ENCODE results near the gene LDB3. TPM values are rescaled to one million over a fixed set of nuclear protein-coding genes. Genes with fewer than 3 reads are reported as not detected.
A peak's percentile ranks its signal among the peaks of the same experiment; 100 is the strongest.

Gene LDB3
- total and polyA plus RNA-seq, 3 donors from 2014 or later, result 2.7 to 20.3 (median 3.6) TPM

DNA sequence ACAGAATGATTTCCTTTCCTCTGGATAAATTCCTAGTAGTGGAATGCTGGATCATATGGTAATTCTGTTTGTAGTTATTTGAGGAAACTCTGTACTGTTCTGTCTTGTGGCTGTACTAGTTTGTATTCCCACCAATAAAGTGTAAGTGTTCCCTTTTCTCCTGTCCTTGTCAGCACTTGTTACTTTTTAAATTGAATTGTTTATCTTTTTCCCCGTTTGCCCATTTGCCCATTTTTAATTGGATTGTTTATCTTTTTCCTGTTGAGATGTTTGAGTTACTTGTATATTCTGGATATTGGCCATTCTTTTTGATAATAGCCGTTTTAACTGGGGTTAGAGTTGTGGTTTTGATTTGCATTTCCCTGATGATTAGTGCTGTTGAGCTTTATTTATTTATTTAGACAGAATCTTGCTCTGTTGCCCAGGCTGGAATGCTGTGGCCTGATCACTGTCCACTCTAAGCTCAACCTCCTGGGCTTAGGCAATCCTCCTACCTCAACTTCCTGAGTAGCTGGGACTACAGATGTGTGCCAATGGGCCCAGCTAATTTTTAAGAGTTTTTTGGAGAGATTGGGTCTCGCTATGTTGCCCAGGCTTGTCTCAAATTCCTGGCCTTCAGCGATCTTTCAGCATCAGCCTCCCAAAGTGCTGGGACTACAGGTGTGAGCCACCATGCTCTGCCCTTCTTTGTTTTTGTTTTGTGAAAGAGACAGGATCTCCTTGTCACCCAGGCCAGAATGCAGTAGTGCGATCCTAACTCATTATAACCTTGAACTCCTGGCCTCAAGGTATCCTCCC, 111.1 kb downstream of the LDB3 start:
- intact Hi-C loops (cut with DNase I; ENCODE audit: low total_unique reads), result no loop called here
- H3K27me3 ChIP-seq, result no peaks in the 10 kb centered on the region
- peaks cover 29% of the 10 kb centered on the region for H3K4me1 ChIP-seq
- 67 to 68% methylated on average over 5 of the region's 5 CpGs for WGBS, 2 donors
- TF ChIP-seq POLR2A (IDR thresholded peaks at IDR 0.05), result no peak
- TF ChIP-seq, protein P1, sequence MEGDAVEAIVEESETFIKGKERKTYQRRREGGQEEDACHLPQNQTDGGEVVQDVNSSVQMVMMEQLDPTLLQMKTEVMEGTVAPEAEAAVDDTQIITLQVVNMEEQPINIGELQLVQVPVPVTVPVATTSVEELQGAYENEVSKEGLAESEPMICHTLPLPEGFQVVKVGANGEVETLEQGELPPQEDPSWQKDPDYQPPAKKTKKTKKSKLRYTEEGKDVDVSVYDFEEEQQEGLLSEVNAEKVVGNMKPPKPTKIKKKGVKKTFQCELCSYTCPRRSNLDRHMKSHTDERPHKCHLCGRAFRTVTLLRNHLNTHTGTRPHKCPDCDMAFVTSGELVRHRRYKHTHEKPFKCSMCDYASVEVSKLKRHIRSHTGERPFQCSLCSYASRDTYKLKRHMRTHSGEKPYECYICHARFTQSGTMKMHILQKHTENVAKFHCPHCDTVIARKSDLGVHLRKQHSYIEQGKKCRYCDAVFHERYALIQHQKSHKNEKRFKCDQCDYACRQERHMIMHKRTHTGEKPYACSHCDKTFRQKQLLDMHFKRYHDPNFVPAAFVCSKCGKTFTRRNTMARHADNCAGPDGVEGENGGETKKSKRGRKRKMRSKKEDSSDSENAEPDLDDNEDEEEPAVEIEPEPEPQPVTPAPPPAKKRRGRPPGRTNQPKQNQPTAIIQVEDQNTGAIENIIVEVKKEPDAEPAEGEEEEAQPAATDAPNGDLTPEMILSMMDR (IDR thresholded peaks at IDR 0.05), result no peak
- H3K36me3 ChIP-seq (ENCODE audit: low read depth, missing control alignments), result no peaks in the 10 kb centered on the region
- H3K27ac ChIP-seq, result peak overlapping the region; percentile 2 to 3
- no peaks in the 10 kb centered on the region for H3K9me3 ChIP-seq
- DNase-seq, result no peak
- no peak overlapping the region for H3K4me3 ChIP-seq

DNA sequence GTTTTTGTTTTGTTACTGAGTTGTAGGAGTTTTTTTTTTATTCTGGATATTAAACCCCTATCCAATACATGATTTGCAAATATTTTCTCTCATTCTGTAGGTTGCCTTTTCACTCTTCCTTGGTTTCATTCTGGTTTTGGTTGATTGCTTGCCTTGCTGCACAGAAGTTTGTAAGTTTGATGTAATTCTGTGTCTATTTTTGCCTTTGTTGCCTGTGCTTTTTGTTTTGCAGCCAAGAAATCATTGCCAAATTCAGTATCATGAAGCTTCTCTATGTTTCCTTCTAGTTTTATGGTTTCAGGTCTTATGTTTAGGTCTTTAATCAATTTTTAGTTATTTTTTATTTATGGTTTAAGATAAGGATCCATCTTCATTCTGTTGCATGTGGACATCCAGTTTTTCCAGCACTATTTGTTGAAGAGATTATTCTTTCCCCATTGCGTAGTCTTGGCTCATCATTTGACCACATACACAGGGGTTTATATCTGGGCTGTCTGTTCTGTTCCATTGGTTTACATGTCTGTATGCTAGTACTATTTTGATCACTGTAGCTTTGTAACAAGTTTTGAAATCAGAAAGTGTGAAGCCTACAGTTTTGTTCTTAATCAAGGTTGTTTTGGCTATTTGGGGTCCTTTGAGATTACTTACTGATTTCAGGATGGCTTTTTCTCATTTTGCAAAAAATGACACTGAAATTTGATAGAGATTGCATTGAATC, 114.5 kb downstream of the LDB3 start:
- intact Hi-C loops (cut with DNase I; ENCODE audit: low total_unique reads), result no loop called here
- Histone ChIP-seq H3K4me3 (no peak overlapping the region), H3K4me1 (peaks cover 39% of the 10 kb centered on the region), H3K27me3 (no peaks in the 10 kb centered on the region), H3K27ac (peak overlapping the region in 1 of 2 donors; percentile 33), H3K36me3 (ENCODE audit: low read depth, missing control alignments) (no peaks in the 10 kb centered on the region), H3K9me3 (no peaks in the 10 kb centered on the region)
- no peak for DNase-seq
- 63 to 67% methylated on average over 1 of the region's 1 CpG for WGBS, 2 donors
- TF ChIP-seq, protein P1 (IDR thresholded peaks at IDR 0.05), result no peak
- TF ChIP-seq POLR2A (IDR thresholded peaks at IDR 0.05), result no peak

DNA sequence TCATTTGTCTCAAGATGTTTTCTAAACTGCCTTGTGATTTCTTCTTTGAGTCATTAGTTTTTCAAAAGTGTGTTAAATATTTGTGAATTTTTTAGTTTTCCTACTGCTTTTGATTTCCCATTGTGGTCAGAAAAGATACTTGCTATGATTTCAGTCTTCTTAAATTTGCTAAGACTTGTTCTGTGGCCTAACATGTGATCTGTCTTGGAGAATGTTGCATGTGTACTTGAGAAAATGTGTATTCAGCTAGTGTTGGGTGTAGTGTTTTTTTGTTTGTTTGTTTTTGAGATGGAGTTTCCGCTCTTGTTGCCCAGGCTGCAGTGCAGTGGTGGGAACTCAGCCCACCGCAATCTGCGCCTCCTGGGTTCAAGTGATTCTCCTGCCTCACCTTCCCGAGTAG, 116.7 kb downstream of the LDB3 start:
- Histone ChIP-seq H3K27me3 (no peaks in the 10 kb centered on the region), H3K4me3 (no peak overlapping the region), H3K36me3 (ENCODE audit: low read depth, missing control alignments) (no peaks in the 10 kb centered on the region), H3K4me1 (peaks cover 31% of the 10 kb centered on the region), H3K27ac (peak overlapping the region in 1 of 2 donors; percentile 28), H3K9me3 (no peaks in the 10 kb centered on the region)
- TF ChIP-seq, protein P1 (IDR thresholded peaks at IDR 0.05), result no peak
- no peak for TF ChIP-seq POLR2A (IDR thresholded peaks at IDR 0.05)
- 65 to 86% methylated on average over 4 of the region's 4 CpGs for WGBS, 2 donors
- DNase-seq, result no peak
- intact Hi-C loops (cut with DNase I; ENCODE audit: low total_unique reads), result no loop called here

Other genes starting within 250 kb of the LDB3 start
- gene WAPL, start 146.7 kb upstream of the LDB3 start, total RNA-seq, result 10 to 100 TPM; 80.8 to 89.8 TPM
- gene WAPL, start 146.7 kb upstream of the LDB3 start, polyA plus RNA-seq (ENCODE audit: insufficient read depth, low read depth, low replicate concordance), result 65.7 TPM
- under 1 TPM in 1 of 2 donors, not detected in 1; 0.19 TPM for gene OPN4, start 14.0 kb upstream of the LDB3 start, total RNA-seq
- not detected for gene OPN4, start 14.0 kb upstream of the LDB3 start, polyA plus RNA-seq (ENCODE audit: insufficient read depth, low read depth, low replicate concordance)
- 10 to 100 TPM; 42.6 to 51.1 TPM for gene BMPR1A, start 88.1 kb downstream of the LDB3 start, total RNA-seq
- 19.5 TPM for gene BMPR1A, start 88.1 kb downstream of the LDB3 start, polyA plus RNA-seq (ENCODE audit: insufficient read depth, low read depth, low replicate concordance)